HepG2 (cell line): Measurements from ENCODE around the gene MRPL51. TPM values are rescaled to one million over a fixed set of nuclear protein-coding genes. Genes with fewer than 3 reads are reported as not detected.

Experiments used
- ATM ChIP-seq: fragments of 450-650 bp; IDR thresholded peaks from 2 replicates; pipeline ENCODE4 v1.7.1; 2017; ENCODE audit warnings: mild to moderate bottlenecking, borderline replicate concordance
- ELF4 ChIP-seq: sonication (generic); formaldehyde crosslinking; IDR thresholded peaks from 2 replicates; pipeline ENCODE4 v1.5.0; 2020; ENCODE audit warnings: missing genetic modification reagents, mild to moderate bottlenecking, moderate library complexity, borderline replicate concordance
- FOXC1 ChIP-seq: sonication (generic); formaldehyde crosslinking; IDR thresholded peaks from 2 replicates; pipeline ENCODE4 v1.8.0; 2022; ENCODE audit warnings: mild to moderate bottlenecking, missing genetic modification reagents, borderline replicate concordance
- HDAC2 ChIP-seq: sonication (generic); formaldehyde crosslinking; IDR thresholded peaks from 2 replicates; pipeline ENCODE4 v1.4.0; 2020; ENCODE audit warnings: missing genetic modification reagents
- KDM2A ChIP-seq: sonication (generic); formaldehyde crosslinking; IDR thresholded peaks from 2 replicates; pipeline ENCODE4 v1.4.0; 2020; ENCODE audit warnings: low read depth, missing genetic modification reagents, borderline replicate concordance
- MEIS2 ChIP-seq: sonication (generic); formaldehyde crosslinking; IDR thresholded peaks from 2 replicates; pipeline ENCODE4 v1.9.0; 2021; ENCODE audit warnings: mild to moderate bottlenecking, missing genetic modification reagents
- MTF2 ChIP-seq: sonication (generic); formaldehyde crosslinking; IDR thresholded peaks from 2 replicates; pipeline ENCODE4 v1.5.0; 2020; ENCODE audit warnings: missing genetic modification reagents, borderline replicate concordance
- NCOA1 ChIP-seq: sonication (generic); formaldehyde crosslinking; IDR thresholded peaks from 2 replicates; pipeline ENCODE4 v1.9.0; 2021; ENCODE audit warnings: missing genetic modification reagents
- NR2C2 ChIP-seq: sonication (generic); formaldehyde crosslinking; IDR thresholded peaks from 2 replicates; pipeline ENCODE4 v1.4.0; 2020; ENCODE audit warnings: missing genetic modification reagents, mild to moderate bottlenecking, moderate library complexity, borderline replicate concordance
- PRDM10 ChIP-seq: sonication (generic); formaldehyde crosslinking; IDR thresholded peaks from 2 replicates; pipeline ENCODE4 v1.4.0; 2020; ENCODE audit warnings: low read depth, missing genetic modification reagents
- PRPF4 ChIP-seq: fragments of 200-400 bp; formaldehyde crosslinking; IDR thresholded peaks from 2 replicates; pipeline ENCODE4 v1.6.1; 2016; ENCODE audit warnings: low read length, low read depth; ENCODE audit not compliant: poor library complexity, severe bottlenecking
- SIX4 ChIP-seq: sonication (generic); formaldehyde crosslinking; IDR thresholded peaks from 2 replicates; pipeline ENCODE4 v1.4.0; 2020; ENCODE audit warnings: missing genetic modification reagents
- TCF12 ChIP-seq, 2 experiments: fragments of 450-650 bp in 1 of 2; sonication (generic) in 1 of 2; formaldehyde crosslinking in 1 of 2; IDR thresholded peaks; 2 replicates each; pipeline versions ENCODE4 v1.6.1 to v1.8.0; 2017 to 2022; ENCODE audit warnings: antibody characterized with exemption in 1 of 2, mild to moderate bottlenecking in 1 of 2, missing genetic modification reagents in 1 of 2, moderate library complexity in 1 of 2
- TCF7 ChIP-seq: sonication (generic); IDR thresholded peaks from 2 replicates; pipeline ENCODE4 v1.6.1; 2016; ENCODE audit warnings: antibody characterized with exemption, low read depth
- ZFP36 ChIP-seq: fragments of 150-350 bp; IDR thresholded peaks from 2 replicates; pipeline ENCODE4 v1.6.1; 2018; ENCODE audit warnings: borderline replicate concordance, low read length, low read depth; ENCODE audit not compliant: partially characterized antibody
- ZNF264 ChIP-seq: sonication (generic); formaldehyde crosslinking; IDR thresholded peaks from 2 replicates; pipeline ENCODE4 v1.4.0; 2020; ENCODE audit warnings: missing genetic modification reagents
- ZNF280B ChIP-seq: sonication (generic); formaldehyde crosslinking; IDR thresholded peaks from 2 replicates; pipeline ENCODE4 v1.5.0; 2020; ENCODE audit warnings: missing genetic modification reagents, mild to moderate bottlenecking, borderline replicate concordance
- ZNF281 ChIP-seq: sonication (generic); formaldehyde crosslinking; IDR thresholded peaks from 2 replicates; pipeline ENCODE4 v1.4.0; 2020; ENCODE audit warnings: missing genetic modification reagents, borderline replicate concordance
- ZNF34 ChIP-seq: sonication (generic); formaldehyde crosslinking; IDR thresholded peaks from 2 replicates; pipeline ENCODE4 v1.4.0; 2020; ENCODE audit warnings: mild to moderate bottlenecking, missing genetic modification reagents, borderline replicate concordance
- ZNF841 ChIP-seq: sonication (generic); formaldehyde crosslinking; IDR thresholded peaks from 2 replicates; pipeline ENCODE4 v1.8.1; 2023; ENCODE audit warnings: missing genetic modification reagents, borderline replicate concordance
- ZSCAN12 ChIP-seq: sonication (generic); formaldehyde crosslinking; IDR thresholded peaks from 2 replicates; pipeline ENCODE4 v1.9.0; 2021; ENCODE audit warnings: mild to moderate bottlenecking, missing genetic modification reagents
- polyA plus RNA-seq, 8 experiments: library from polyadenylated mRNA; depleted of rRNA in 3 of 8; stranded (reverse) in 7 of 8; unstranded in 1 of 8; fragments of >200 nt; fragmentation: Illumina TruSeq in 4 of 8; extraction: Trizol in 4 of 8; gene quantifications; 2 replicates each; pipeline versions ENCODE4 v1.2.1 to v1.2.3, GENCODE V29; 2011 to 2016; ENCODE audit warnings: low read depth in 4 of 8, missing spikeins in 1 of 8, mixed read lengths in 1 of 8; ENCODE audit not compliant: insufficient read depth in 1 of 8
- total RNA-seq, 5 experiments: library from RNA; depleted of rRNA; stranded (reverse); fragments of >200 nt; fragmentation: Illumina TruSeq; extraction: Trizol; gene quantifications; 2 replicates each; pipeline ENCODE4 v1.2.3, GENCODE V29; 2016; ENCODE audit warnings: low read depth in 1 of 5

Gene MRPL51
- total and polyA plus RNA-seq, 2 of the 13 experiments (the other 11 are each of a cell fraction or from before 2014, with no cell fraction given): 64.8 to 278 TPM

GRCh38 chr12:6534945-6535696 is 42.1 kb upstream of the MRPL51 start (continued):
- TF ChIP-seq KDM2A (CRISPR knock-in tag) (peak; percentile 73; the same call in 1 of the 2 replicates), ZNF841 (CRISPR knock-in tag) (no peak), SIX4 (CRISPR knock-in tag) (no peak), MTF2 (CRISPR knock-in tag) (no peak; the same call in 1 of the 2 replicates), NR2C2 (no peak), ATM (no peak), PRDM10 (CRISPR knock-in tag) (peak; percentile 37; the same call in 1 of the 2 replicates), NCOA1 (no peak), ZNF34 (CRISPR knock-in tag) (no peak), ZNF264 (CRISPR knock-in tag) (0 out of 2 replicates have a peak, but pooled peaks have one; percentile 43), ZNF281 (peak; percentile 94), ZNF280B (CRISPR knock-in tag) (0 out of 2 replicates have a peak, but pooled peaks have one; percentile 4), PRPF4 (no peak), ELF4 (no peak), HDAC2 (CRISPR knock-in tag) (peak; percentile 10; the same call in 1 of the 2 replicates), TCF12 (IDR thresholded peaks at IDR 0.05) (no peak), TCF12 (CRISPR knock-in tag; IDR thresholded peaks at IDR 0.05) (no peak), MEIS2 (CRISPR knock-in tag) (no peak), FOXC1 (CRISPR knock-in tag) (no peak), ZSCAN12 (0 out of 2 replicates have a peak, but pooled peaks have one; percentile 56), TCF7 (no peak), ZFP36 (no peak)
